IMR-90 (cell line): ENCODE results near the gene FOXI1. TPM values are rescaled to one million over a fixed set of nuclear protein-coding genes. Genes with fewer than 3 reads are reported as not detected.

ENCODE experiments used
- ATAC-seq: fragments of 200-7000 bp; cut with Tn5 transposase; 2 replicates; pipeline ENCODE4 v1.9.1; 2020; ENCODE audit warnings: low read depth, mild to moderate bottlenecking, moderate library complexity
- BruUV-seq: library from RNA; stranded (reverse); fragments of 400-500 nt; replicated peaks from 2 replicates; lab custom pipeline; 2021; lab: Mats Ljungman, UMichigan
- CTCF ChIA-PET: fragments of 300-600 bp; formaldehyde crosslinking; extraction: SDS; loops from one replicate; lab custom pipeline; 2021; ENCODE audit warnings: antibody characterized with exemption; lab: Yijun Ruan, JAX
- POLR2A ChIA-PET: fragments of 300-600 bp; sonication (Branson Sonifier 250); formaldehyde crosslinking; loops from one replicate; lab custom pipeline; 2022; ENCODE audit warnings: antibody characterized with exemption; ENCODE audit not compliant: unreplicated experiment; lab: Charles Lee
- DNase-seq: peaks from one replicate; pipeline ENCODE4 v3.0.0; 2013
- H2AFZ ChIP-seq: replicated peaks from 2 replicates; pipeline ENCODE3; 2013; ENCODE audit warnings: low read length, mild to moderate bottlenecking; ENCODE audit not compliant: poor library complexity
- H2AK5ac ChIP-seq: 2 replicates; pipeline ENCODE4 v1.6.1; 2013; ENCODE audit warnings: low read depth, low read length, inconsistent platforms
- H2AK9ac ChIP-seq: replicated peaks from 2 replicates; pipeline ENCODE3; 2013; ENCODE audit warnings: mild to moderate bottlenecking, low read depth, low read length, moderate library complexity; ENCODE audit not compliant: poor library complexity
- H2BK120ac ChIP-seq: 2 replicates; pipeline ENCODE4 v1.6.1; 2013; ENCODE audit warnings: low read depth, low read length, inconsistent platforms
- H2BK15ac ChIP-seq: 3 replicates; pipeline ENCODE4 v1.6.1; 2013; ENCODE audit warnings: low read depth, low read length, inconsistent platforms
- H2BK20ac ChIP-seq: 2 replicates; pipeline ENCODE4 v1.6.1; 2013; ENCODE audit warnings: low read depth, mild to moderate bottlenecking, inconsistent platforms, low read length, moderate library complexity
- H2BK5ac ChIP-seq: 2 replicates; pipeline ENCODE4 v1.6.1; 2013; ENCODE audit warnings: mild to moderate bottlenecking, low read depth, low read length, inconsistent platforms; ENCODE audit not compliant: poor library complexity, severe bottlenecking
- H3K14ac ChIP-seq: replicated peaks from 2 replicates; pipeline ENCODE4 v1.6.1; 2013; ENCODE audit warnings: low read depth, low read length, inconsistent platforms
- H3K18ac ChIP-seq: 2 replicates; pipeline ENCODE4 v1.6.1; 2013; ENCODE audit warnings: low read depth, low read length, control low read depth
- H3K23ac ChIP-seq: 2 replicates; pipeline ENCODE4 v1.6.1; 2013; ENCODE audit warnings: low read depth, low read length, inconsistent platforms
- H3K27ac ChIP-seq: 2 replicates; pipeline ENCODE4 v1.5.1; 2013; ENCODE audit warnings: mild to moderate bottlenecking, control low read depth, low read length; ENCODE audit not compliant: insufficient read depth
- H3K27me3 ChIP-seq: 2 replicates; pipeline ENCODE4 v1.6.1; 2013; ENCODE audit warnings: low read length; ENCODE audit not compliant: control insufficient read depth, insufficient read depth
- H3K36me3 ChIP-seq: 2 replicates; pipeline ENCODE4 v1.6.1; 2013; ENCODE audit warnings: low read length, mixed read lengths; ENCODE audit not compliant: control insufficient read depth, insufficient read depth
- H3K4ac ChIP-seq: 2 replicates; pipeline ENCODE4 v1.6.1; 2013; ENCODE audit warnings: low read depth, low read length, inconsistent platforms
- H3K4me1 ChIP-seq: 2 replicates; pipeline ENCODE4 v1.6.1; 2013; ENCODE audit warnings: low read length, mixed read lengths; ENCODE audit not compliant: control insufficient read depth, insufficient read depth
- H3K4me2 ChIP-seq: 2 replicates; pipeline ENCODE4 v1.6.1; 2013; ENCODE audit warnings: low read depth, mild to moderate bottlenecking, control low read depth, low read length, moderate library complexity
- H3K4me3 ChIP-seq: 2 replicates; pipeline ENCODE4 v1.5.1; 2013; ENCODE audit warnings: low read depth, mild to moderate bottlenecking, control low read depth, low read length, moderate library complexity; ENCODE audit not compliant: insufficient read depth
- H3K56ac ChIP-seq: 2 replicates; pipeline ENCODE4 v1.6.1; 2013; ENCODE audit warnings: low read length, inconsistent platforms; ENCODE audit not compliant: insufficient read depth; ENCODE audit errors: extremely low read depth
- H3K79me1 ChIP-seq, 2 experiments: 2 replicates each; pipeline ENCODE4 v1.6.1; 2013; ENCODE audit warnings: low read length in 2 of 2, inconsistent platforms in 1 of 2, low read depth in 1 of 2
- H3K9ac ChIP-seq: 2 replicates; pipeline ENCODE4 v1.6.1; 2013; ENCODE audit warnings: low read depth, low read length, control low read depth
- H3K9me1 ChIP-seq: 2 replicates; pipeline ENCODE4 v1.6.1; 2013; ENCODE audit warnings: low read length, inconsistent platforms; ENCODE audit not compliant: insufficient read depth
- H3K9me3 ChIP-seq: 2 replicates; pipeline ENCODE4 v1.6.1; 2013; ENCODE audit warnings: low read length; ENCODE audit not compliant: control insufficient read depth, insufficient read depth
- H4K20me1 ChIP-seq: 2 replicates; pipeline ENCODE4 v1.6.1; 2013; ENCODE audit warnings: low read length, inconsistent platforms; ENCODE audit not compliant: insufficient read depth
- H4K5ac ChIP-seq: 2 replicates; pipeline ENCODE4 v1.6.1; 2013; ENCODE audit warnings: mild to moderate bottlenecking, low read depth, low read length, control low read depth
- H4K8ac ChIP-seq, 2 experiments: 2 replicates each; pipeline ENCODE4 v1.6.1; 2013; ENCODE audit warnings: low read depth in 2 of 2, low read length in 2 of 2, control low read depth in 1 of 2, inconsistent platforms in 1 of 2
- H4K91ac ChIP-seq: 2 replicates; pipeline ENCODE4 v1.6.1; 2013; ENCODE audit warnings: low read depth, low read length, inconsistent platforms; ENCODE audit not compliant: insufficient read depth
- BHLHE40 ChIP-seq: fragments of 150-350 bp; IDR thresholded peaks from 2 replicates; pipeline ENCODE4 v1.6.1; 2016; ENCODE audit warnings: mild to moderate bottlenecking, low read depth, low read length
- CEBPB ChIP-seq: IDR thresholded peaks from 2 replicates; pipeline ENCODE4 v1.6.1; 2012; ENCODE audit warnings: low read depth, low read length, improper control_type of control experiment
- CHD1 ChIP-seq: IDR thresholded peaks from 2 replicates; pipeline ENCODE4 v1.6.1; 2012; ENCODE audit warnings: low read depth, low read length, improper control_type of control experiment
- ELK1 ChIP-seq: fragments of 150-350 bp; IDR thresholded peaks from 2 replicates; pipeline ENCODE4 v1.6.1; 2016; ENCODE audit warnings: low read depth, mild to moderate bottlenecking, low read length, moderate library complexity, borderline replicate concordance
- FOS ChIP-seq: fragments of 150-350 bp; IDR thresholded peaks from 2 replicates; pipeline ENCODE4 v1.6.1; 2016; ENCODE audit warnings: low read depth, low read length
- MAFK ChIP-seq: IDR thresholded peaks from 2 replicates; pipeline ENCODE4 v1.6.1; 2012; ENCODE audit warnings: low read depth, low read length, improper control_type of control experiment
- MAZ ChIP-seq: IDR thresholded peaks from 2 replicates; pipeline ENCODE4 v1.6.1; 2012; ENCODE audit warnings: low read depth, mild to moderate bottlenecking, low read length, improper control_type of control experiment, moderate library complexity, borderline replicate concordance
- MXI1 ChIP-seq: IDR thresholded peaks from 2 replicates; pipeline ENCODE4 v1.6.1; 2012; ENCODE audit warnings: low read depth, mild to moderate bottlenecking, low read length, moderate library complexity, borderline replicate concordance
- NFE2L2 ChIP-seq: fragments of 150-350 bp; IDR thresholded peaks from 2 replicates; pipeline ENCODE4 v1.6.1; 2016; ENCODE audit warnings: low read depth, mild to moderate bottlenecking, low read length
- POLR2A ChIP-seq: IDR thresholded peaks from 2 replicates; pipeline ENCODE4 v1.6.1; 2012; ENCODE audit warnings: mild to moderate bottlenecking, low read depth, low read length
- RAD21 ChIP-seq: IDR thresholded peaks from 2 replicates; pipeline ENCODE4 v1.6.1; 2012; ENCODE audit warnings: low read length, improper control_type of control experiment
- RCOR1 ChIP-seq: IDR thresholded peaks from 2 replicates; pipeline ENCODE4 v1.6.1; 2012; ENCODE audit warnings: mild to moderate bottlenecking, low read length, improper control_type of control experiment; ENCODE audit not compliant: insufficient replicate concordance
- RFX5 ChIP-seq: IDR thresholded peaks from 2 replicates; pipeline ENCODE4 v1.8.0; 2012; ENCODE audit warnings: low read depth, mild to moderate bottlenecking, low read length, moderate library complexity
- SMC3 ChIP-seq: fragments of 150-350 bp; IDR thresholded peaks from 2 replicates; pipeline ENCODE4 v1.6.1; 2016; ENCODE audit warnings: low read depth, mild to moderate bottlenecking, antibody characterized with exemption, low read length, moderate library complexity
- USF2 ChIP-seq: fragments of 150-350 bp; IDR thresholded peaks from 2 replicates; pipeline ENCODE4 v1.6.1; 2017; ENCODE audit warnings: mild to moderate bottlenecking, antibody characterized with exemption, low read length, low read depth
- WGBS, 2 experiments: methylation state at CpG; one replicate each; pipeline versions ENCODE4 v1.1.5 to v1.1.7; 2013; ENCODE audit warnings: missing lambda C conversion rate in 2 of 2; ENCODE audit not compliant: insufficient read length in 1 of 2; ENCODE audit errors: extremely low coverage in 2 of 2; 5-methylcytosine and 5-hydroxymethylcytosine counted together
- dilution Hi-C: fragments of 300-500 bp; cut with HindIII; formaldehyde crosslinking; loops from one replicate; pipeline ENCODE4 v1.14.3; 2018; ENCODE audit warnings: low sequenced_read_pairs; ENCODE audit not compliant: unreplicated experiment
- in situ Hi-C: fragments of 300-500 bp; cut with MboI; formaldehyde crosslinking; loops from 3 replicates; pipeline ENCODE4 v1.14.3; 2019; ENCODE audit warnings: low sequenced_read_pairs, inconsistent platforms, mixed read lengths
- intact Hi-C: fragments of 100-400 bp; cut with micrococcal nuclease; formaldehyde crosslinking; loops from 2 replicates; pipeline ENCODE4 v1.10.0; 2022
- polyA plus RNA-seq, 3 experiments: library from polyadenylated mRNA; depleted of rRNA; stranded (reverse); fragments of >200 nt; gene quantifications; 2 replicates each; pipeline ENCODE4 v1.2.3, GENCODE V29; 2012; ENCODE audit warnings: low replicate concordance in 1 of 3
- total RNA-seq: library from RNA; depleted of rRNA; stranded (reverse); fragments of >200 nt; gene quantifications from 2 replicates; pipeline ENCODE4 v1.2.3, GENCODE V29; 2012
- TF ChIP-seq, protein P1 (sequence below): conservative IDR thresholded peaks from 2 replicates; pipeline ENCODE4 v1.5.1; 2012; ENCODE audit warnings: mild to moderate bottlenecking, low read depth, low read length, improper control_type of control experiment

FOXI1 gene
- total and polyA plus RNA-seq, 2 of the 4 experiments (the other 2 are of a cell fraction): not detected

DNA sequence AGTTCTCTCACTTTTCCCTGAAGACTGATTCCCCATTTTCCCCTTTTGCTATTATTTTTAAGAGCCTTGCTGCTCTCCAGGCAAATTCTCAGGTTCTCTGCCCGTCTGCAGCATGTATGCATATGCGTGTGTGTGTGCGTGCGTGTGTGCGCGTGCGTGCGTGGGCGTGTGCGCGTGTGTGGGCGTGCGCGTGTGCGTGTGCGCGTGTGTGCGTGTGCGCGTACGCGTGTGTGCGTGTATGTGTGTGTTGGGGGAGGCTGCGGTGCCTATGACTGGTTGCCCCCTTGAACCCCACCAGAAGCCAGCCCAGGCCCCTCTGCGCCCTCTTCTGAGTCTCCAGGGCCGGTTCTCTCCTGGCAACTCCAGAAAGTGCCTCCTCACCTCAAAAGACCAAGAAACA, 987 bp upstream of the FOXI1 start:
- Histone ChIP-seq H3K56ac (no peak overlapping the region), H3K79me1 (no peaks in the 10 kb centered on the region), H3K23ac (no peak overlapping the region), H3K27me3 (no peaks in the 10 kb centered on the region; the same call in 1 of the 2 replicates), H4K5ac (no peak overlapping the region), H3K18ac (no peak overlapping the region), H3K36me3 (no peaks in the 10 kb centered on the region), H2AK5ac (no peak overlapping the region), H4K91ac (no peak overlapping the region), H3K9me3 (no peaks in the 10 kb centered on the region), H3K4me1 (no peaks in the 10 kb centered on the region), H4K8ac (no peak overlapping the region), H4K20me1 (no peaks in the 10 kb centered on the region), H3K27ac (no peak overlapping the region), H3K9me1 (no peaks in the 10 kb centered on the region), H2BK5ac (no peak overlapping the region), H2AFZ (no peak overlapping the region), H2BK20ac (no peak overlapping the region), H3K4ac (no peak overlapping the region), H3K4me2 (no peak overlapping the region), H2BK15ac (no peak overlapping the region), H3K4me3 (no peak overlapping the region), H2BK120ac (no peak overlapping the region), H3K14ac (no peak overlapping the region), H3K9ac (no peak overlapping the region), H2AK9ac (no peak overlapping the region)
- ATAC-seq (no peak), DNase-seq (no peak)
- BruUV-seq: no TSS peak
- TF ChIP-seq MAFK (no peak), USF2 (no peak), CEBPB (no peak), RCOR1 (no peak), MAZ (no peak), BHLHE40 (no peak), MXI1 (no peak), FOS (no peak), NFE2L2 (no peak), CHD1 (no peak), POLR2A (no peak), ELK1 (no peak), RAD21 (no peak), SMC3 (no peak), RFX5 (no peak)
- TF ChIP-seq, protein P1, sequence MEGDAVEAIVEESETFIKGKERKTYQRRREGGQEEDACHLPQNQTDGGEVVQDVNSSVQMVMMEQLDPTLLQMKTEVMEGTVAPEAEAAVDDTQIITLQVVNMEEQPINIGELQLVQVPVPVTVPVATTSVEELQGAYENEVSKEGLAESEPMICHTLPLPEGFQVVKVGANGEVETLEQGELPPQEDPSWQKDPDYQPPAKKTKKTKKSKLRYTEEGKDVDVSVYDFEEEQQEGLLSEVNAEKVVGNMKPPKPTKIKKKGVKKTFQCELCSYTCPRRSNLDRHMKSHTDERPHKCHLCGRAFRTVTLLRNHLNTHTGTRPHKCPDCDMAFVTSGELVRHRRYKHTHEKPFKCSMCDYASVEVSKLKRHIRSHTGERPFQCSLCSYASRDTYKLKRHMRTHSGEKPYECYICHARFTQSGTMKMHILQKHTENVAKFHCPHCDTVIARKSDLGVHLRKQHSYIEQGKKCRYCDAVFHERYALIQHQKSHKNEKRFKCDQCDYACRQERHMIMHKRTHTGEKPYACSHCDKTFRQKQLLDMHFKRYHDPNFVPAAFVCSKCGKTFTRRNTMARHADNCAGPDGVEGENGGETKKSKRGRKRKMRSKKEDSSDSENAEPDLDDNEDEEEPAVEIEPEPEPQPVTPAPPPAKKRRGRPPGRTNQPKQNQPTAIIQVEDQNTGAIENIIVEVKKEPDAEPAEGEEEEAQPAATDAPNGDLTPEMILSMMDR: no peak
- dilution Hi-C loops (no loop called here), intact Hi-C loops (no loop called here), in situ Hi-C loops (loop anchor here (5.0 kb wide), 2 partner anchors 83 to 318 kb away; no protein-coding TSS in a partner anchor)
- ChIA-PET CTCF (no interaction called here), POLR2A (no interaction called here)
- no CpG with 5 or more reads among the region's 26 CpGs for WGBS, 2 experiments
